Activated B cell treated with CpG ODN at 0.5 μM for 24 hours (primary cell): ENCODE measurements around the gene OLFML2A. TPM values are rescaled to one million over a fixed set of nuclear protein-coding genes. Genes with fewer than 3 reads are reported as not detected.
A peak's percentile ranks its signal among the peaks of the same experiment; 100 is the strongest.

Experiments used
- ATAC-seq: fragments of 200-7000 bp; cut with Tn5 transposase; one replicate; pipeline ENCODE4 v1.10.0; 2021; ENCODE audit warnings: low read depth, mild to moderate bottlenecking, moderate library complexity
- CTCF ChIA-PET: fragments of 350-600 bp; sonication (Branson Sonifier 250); formaldehyde crosslinking; loops from one replicate; lab custom pipeline; 2021; ENCODE audit warnings: antibody characterized with exemption; lab: Charles Lee
- POLR2A ChIA-PET: fragments of 350-600 bp; sonication (Branson Sonifier 250); formaldehyde crosslinking; loops from one replicate; lab custom pipeline; 2021; ENCODE audit warnings: antibody characterized with exemption; lab: Charles Lee
- DNase-seq: peaks from one replicate; pipeline ENCODE4 v3.0.0; 2022
- H3K27ac Mint-ChIP-seq: one replicate; pipeline ENCODE4 v1.8.0; 2020; ENCODE audit warnings: mixed read lengths
- H3K27me3 Mint-ChIP-seq: one replicate; pipeline ENCODE4 v1.8.0; 2021; ENCODE audit warnings: mixed read lengths
- H3K36me3 Mint-ChIP-seq: one replicate; pipeline ENCODE4 v1.8.0; 2021; ENCODE audit warnings: low read depth, mixed read lengths
- H3K4me1 Mint-ChIP-seq: one replicate; pipeline ENCODE4 v1.8.0; 2021; ENCODE audit warnings: mixed read lengths
- H3K4me3 Mint-ChIP-seq: one replicate; pipeline ENCODE4 v1.8.0; 2020; ENCODE audit warnings: mild to moderate bottlenecking, mixed read lengths
- H3K9me3 Mint-ChIP-seq: one replicate; pipeline ENCODE4 v1.8.0; 2020; ENCODE audit warnings: mixed read lengths
- intact Hi-C: fragments of 100-400 bp; cut with micrococcal nuclease; formaldehyde crosslinking; loops from one replicate; pipeline ENCODE4 v1.15.1; 2024
- total RNA-seq: library from RNA; stranded (reverse); gene quantifications from 2 replicates; pipeline ENCODE4 v1.2.3, GENCODE V29; 2022
- TF ChIP-seq, protein P1 (sequence below): fragments of 200-600 bp; IDR thresholded peaks from one replicate; pipeline ENCODE4 v1.8.0; 2022; ENCODE audit warnings: antibody characterized with exemption, mild to moderate bottlenecking

OLFML2A gene
- total RNA-seq, 1 donor from 2014 or later = 0.78 TPM

DNA sequence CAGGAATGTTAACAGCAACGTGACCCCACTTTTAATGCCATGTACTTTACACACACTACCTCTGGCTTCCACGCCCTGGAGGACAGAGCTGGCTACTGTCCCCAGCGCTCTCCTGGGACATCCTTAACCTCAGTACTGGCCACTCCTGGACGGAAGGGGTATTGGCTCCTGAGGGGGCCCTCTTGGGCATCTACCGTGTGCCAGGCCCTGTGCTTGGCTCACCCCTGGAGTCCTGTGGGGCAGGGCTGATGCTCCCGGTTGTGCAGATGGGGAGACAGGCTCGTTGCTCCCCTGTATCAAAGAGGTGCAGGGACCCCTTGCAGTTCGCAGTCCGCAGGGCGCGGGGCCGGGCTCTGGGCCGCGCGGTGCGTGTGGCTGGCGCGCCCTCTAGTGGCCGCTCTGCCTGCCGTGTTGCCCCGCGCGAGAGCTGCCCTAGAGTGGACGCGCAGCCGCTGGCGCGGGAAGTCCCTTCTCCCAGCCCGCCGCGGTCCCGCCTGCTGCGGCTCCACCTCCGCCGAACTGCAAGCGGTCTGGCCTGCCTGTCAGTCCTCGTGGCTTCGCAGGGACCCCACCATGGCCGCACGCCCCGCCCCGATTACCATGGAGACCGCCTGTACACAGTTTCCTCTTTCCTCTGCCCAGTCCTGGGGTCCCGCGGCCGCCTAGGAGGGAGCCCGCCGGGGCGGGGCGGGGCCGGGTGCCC is 76.0 kb downstream of the OLFML2A start, which contains the start of gene WDR38:
Gene WDR38, plus strand, starts transcription at position 632 of the 703 bp plus-strand sequence. CDS start 72 bp downstream, outside the sequence.
- ChIA-PET POLR2A (interaction anchor here (0.7 to 2.9 kb wide), 6 partner anchors 9 to 388 kb away, joined by 3 to 18 read pairs (median 5); partner anchors contain the start of genes ARPC5L, HSPA5, NR6A1 and RPL35), CTCF (interaction anchor here (0.7 to 12.7 kb wide), 15 partner anchors 10 to 290 kb away, joined by 3 to 216 read pairs (median 7); partner anchors contain the start of genes ARPC5L, NR6A1, OLFML2A and RPL35)
- TF ChIP-seq, protein P1, sequence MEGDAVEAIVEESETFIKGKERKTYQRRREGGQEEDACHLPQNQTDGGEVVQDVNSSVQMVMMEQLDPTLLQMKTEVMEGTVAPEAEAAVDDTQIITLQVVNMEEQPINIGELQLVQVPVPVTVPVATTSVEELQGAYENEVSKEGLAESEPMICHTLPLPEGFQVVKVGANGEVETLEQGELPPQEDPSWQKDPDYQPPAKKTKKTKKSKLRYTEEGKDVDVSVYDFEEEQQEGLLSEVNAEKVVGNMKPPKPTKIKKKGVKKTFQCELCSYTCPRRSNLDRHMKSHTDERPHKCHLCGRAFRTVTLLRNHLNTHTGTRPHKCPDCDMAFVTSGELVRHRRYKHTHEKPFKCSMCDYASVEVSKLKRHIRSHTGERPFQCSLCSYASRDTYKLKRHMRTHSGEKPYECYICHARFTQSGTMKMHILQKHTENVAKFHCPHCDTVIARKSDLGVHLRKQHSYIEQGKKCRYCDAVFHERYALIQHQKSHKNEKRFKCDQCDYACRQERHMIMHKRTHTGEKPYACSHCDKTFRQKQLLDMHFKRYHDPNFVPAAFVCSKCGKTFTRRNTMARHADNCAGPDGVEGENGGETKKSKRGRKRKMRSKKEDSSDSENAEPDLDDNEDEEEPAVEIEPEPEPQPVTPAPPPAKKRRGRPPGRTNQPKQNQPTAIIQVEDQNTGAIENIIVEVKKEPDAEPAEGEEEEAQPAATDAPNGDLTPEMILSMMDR = peak; percentile 92
- peak; percentile 81 for DNase-seq
- Mint-ChIP-seq H3K27me3 (no peaks in the 10 kb centered on the region), H3K36me3 (peaks cover 15% of the 10 kb centered on the region), H3K4me1 (peaks cover 15% of the 10 kb centered on the region), H3K4me3 (peak within 1 kb of the TSS; percentile 81), H3K27ac (no peak within 1 kb of the TSS), H3K9me3 (no peaks in the 10 kb centered on the region)
- intact Hi-C loops = loop anchor here (1.0 to 5.0 kb wide), 8 partner anchors 9 to 519 kb away; partner anchors contain the start of genes ARPC5L and SCAI
- ATAC-seq = peak; percentile 82

GRCh38 chr9:124853605-124854143 is 76.7 kb downstream of the OLFML2A start:
- ChIA-PET CTCF (interaction anchor here (0.7 to 12.7 kb wide), 13 partner anchors 9 to 290 kb away, joined by 3 to 216 read pairs (median 7); partner anchors contain the start of genes ARPC5L, NR6A1, OLFML2A and RPL35), POLR2A (interaction anchor here (0.7 to 2.9 kb wide), 5 partner anchors 8 to 388 kb away, joined by 3 to 18 read pairs (median 6); partner anchors contain the start of genes ARPC5L, HSPA5, NR6A1 and RPL35)
- Mint-ChIP-seq H3K36me3 (peaks cover 22% of the 10 kb centered on the region), H3K4me1 (peaks cover 15% of the 10 kb centered on the region), H3K27me3 (no peaks in the 10 kb centered on the region), H3K9me3 (no peaks in the 10 kb centered on the region), H3K4me3 (peak overlapping the region; percentile 81), H3K27ac (no peak overlapping the region)
- intact Hi-C loops = loop anchor here (1.0 to 5.0 kb wide), 8 partner anchors 9 to 519 kb away; partner anchors contain the start of genes ARPC5L and SCAI
- TF ChIP-seq, protein P1 = no peak
- ATAC-seq = no peak
- DNase-seq = no peak

GRCh38 chr9:124854161-124854560 is 77.2 kb downstream of the OLFML2A start:
- Mint-ChIP-seq H3K4me1 (peaks cover 20% of the 10 kb centered on the region), H3K27me3 (no peaks in the 10 kb centered on the region), H3K9me3 (no peaks in the 10 kb centered on the region), H3K36me3 (peaks cover 27% of the 10 kb centered on the region), H3K4me3 (no peak overlapping the region), H3K27ac (no peak overlapping the region)
- intact Hi-C loops = loop anchor here (5.0 kb wide), 1 partner anchor 518 kb away; no protein-coding TSS in a partner anchor
- TF ChIP-seq, protein P1 = no peak
- POLR2A ChIA-PET = interaction anchor here (1.3 to 1.6 kb wide), 3 partner anchors 16 to 83 kb away, joined by 5 to 8 read pairs (median 6); partner anchors contain the start of gene NR6A1
- no peak for DNase-seq
- ATAC-seq = no peak
- CTCF ChIA-PET = interaction anchor here (1.3 to 12.7 kb wide), 9 partner anchors 8 to 289 kb away, joined by 3 to 216 read pairs (median 8); partner anchors contain the start of genes ARPC5L, NR6A1, OLFML2A and RPL35

GRCh38 chr9:124854822-124855221 is 77.9 kb downstream of the OLFML2A start:
- peak overlapping the region; percentile 38 for H3K27ac Mint-ChIP-seq
- POLR2A ChIA-PET = interaction anchor here (0.6 to 2.1 kb wide), 3 partner anchors 13 to 345 kb away, joined by 3 to 5 read pairs (median 4); partner anchors contain the start of gene RABEPK
- CTCF ChIA-PET = interaction anchor here (3.2 to 12.7 kb wide), 3 partner anchors 37 to 82 kb away, joined by 17 to 216 read pairs (median 29); partner anchors contain the start of genes NR6A1 and OLFML2A
- H3K36me3 Mint-ChIP-seq = peaks cover 34% of the 10 kb centered on the region
- TF ChIP-seq, protein P1 = no peak
- no peaks in the 10 kb centered on the region for H3K9me3 Mint-ChIP-seq
- intact Hi-C loops = loop anchor here (5.0 kb wide), 1 partner anchor 517 kb away; no protein-coding TSS in a partner anchor
- no peak overlapping the region for H3K4me3 Mint-ChIP-seq
- H3K4me1 Mint-ChIP-seq = peaks cover 25% of the 10 kb centered on the region
- DNase-seq (no peak), ATAC-seq (no peak)
- H3K27me3 Mint-ChIP-seq = no peaks in the 10 kb centered on the region
